IPS-11a (cell line): Measurements from ENCODE around the gene ZNF117.
"Not testable (repeated sequence)": the region's sequence is repeated elsewhere in the genome, so short reads cannot be mapped to it uniquely, and the experiment has no call there.

Experiments used
- H3K4me3 ChIP-seq: one replicate; pipeline ENCODE4 v1.5.1; 2013; ENCODE audit warnings: low read depth, low read length, control low read depth

Gene ZNF117

GRCh38 chr7:64990936-64991335 lies at the start of gene ZNF117:
TSS of gene ZNF117 (minus strand) at chr7:64991036.
- H3K4me3 ChIP-seq, result no peak within 1 kb of the TSS

GRCh38 chr7:65038767-65039166 lies 47.9 kb upstream of the ZNF117 start:
- H3K4me3 ChIP-seq, result peak overlapping the region; percentile 74

DNA sequence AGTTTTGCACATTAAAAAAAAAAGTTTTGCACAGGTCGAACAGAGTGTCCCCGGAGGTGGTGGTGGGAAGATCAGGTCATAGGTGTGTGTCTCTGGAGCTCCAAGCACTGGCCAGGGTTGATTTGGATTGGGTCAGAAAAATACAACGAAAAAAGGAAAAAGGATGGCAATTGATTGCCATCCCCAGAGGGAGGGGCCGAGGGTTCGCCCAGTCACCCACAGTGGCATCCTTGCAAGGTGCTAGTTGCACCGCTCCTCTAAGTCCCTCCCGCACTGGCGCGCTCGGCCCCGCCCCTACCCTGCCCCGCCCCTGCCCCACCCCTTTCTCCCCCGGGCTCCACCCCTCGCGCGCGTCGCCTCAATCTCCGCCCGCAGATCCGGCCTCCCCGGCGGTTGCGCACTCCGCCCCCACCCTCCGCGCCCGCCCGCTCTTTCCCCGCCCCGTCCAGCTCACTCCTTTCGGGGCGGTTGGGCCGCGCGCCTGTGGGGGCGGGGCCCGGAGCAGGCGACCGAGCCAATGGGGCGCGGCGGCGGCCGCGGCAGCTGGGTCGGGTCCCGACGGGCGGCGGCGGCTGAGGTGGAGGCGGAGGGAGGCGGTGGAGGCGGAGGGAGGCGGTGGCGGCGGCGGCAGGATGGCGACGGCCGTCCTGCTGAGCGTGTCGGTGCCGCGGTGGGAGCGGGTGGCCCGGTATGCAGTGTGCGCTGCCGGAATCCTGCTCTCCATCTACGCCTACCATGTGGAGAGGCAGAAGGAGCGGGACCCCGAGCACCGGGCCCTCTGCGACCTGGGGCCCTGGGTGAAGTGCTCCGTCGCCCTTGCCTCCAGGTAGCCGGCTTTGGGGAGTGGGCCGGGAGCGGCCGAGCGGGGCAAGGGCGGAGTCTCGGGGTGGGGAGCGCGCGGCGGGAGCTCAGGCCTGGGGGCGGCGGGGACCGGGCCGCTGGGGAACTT lies 47.2 kb upstream of the ZNF117 start:
- H3K4me3 ChIP-seq, result peak overlapping the region; percentile 47

- H3K4me3 ChIP-seq, result not testable (repeated sequence)
Measured at GRCh38 chr7:65036526-65036925, 45.7 kb upstream of the ZNF117 start.

DNA sequence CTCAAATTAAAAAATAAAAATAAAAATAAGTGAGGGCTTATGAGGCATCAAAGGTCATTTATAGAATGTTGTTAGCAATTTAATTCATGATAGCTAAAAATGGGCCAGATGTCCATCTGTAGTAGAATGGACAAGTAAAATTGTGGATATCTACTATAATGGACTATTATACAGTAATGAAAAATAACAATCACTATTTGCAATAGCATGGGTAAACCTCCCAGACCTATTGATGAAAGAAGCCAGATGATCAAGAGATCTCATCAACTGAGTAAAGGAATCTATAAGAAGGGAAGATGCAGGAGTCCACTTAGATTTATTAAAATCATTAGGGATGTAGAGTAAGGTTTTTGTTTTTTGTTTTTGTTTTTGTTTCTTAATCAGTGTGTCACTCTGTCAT lies 44.6 kb upstream of the ZNF117 start:
- H3K4me3 ChIP-seq, result not testable (repeated sequence)

DNA sequence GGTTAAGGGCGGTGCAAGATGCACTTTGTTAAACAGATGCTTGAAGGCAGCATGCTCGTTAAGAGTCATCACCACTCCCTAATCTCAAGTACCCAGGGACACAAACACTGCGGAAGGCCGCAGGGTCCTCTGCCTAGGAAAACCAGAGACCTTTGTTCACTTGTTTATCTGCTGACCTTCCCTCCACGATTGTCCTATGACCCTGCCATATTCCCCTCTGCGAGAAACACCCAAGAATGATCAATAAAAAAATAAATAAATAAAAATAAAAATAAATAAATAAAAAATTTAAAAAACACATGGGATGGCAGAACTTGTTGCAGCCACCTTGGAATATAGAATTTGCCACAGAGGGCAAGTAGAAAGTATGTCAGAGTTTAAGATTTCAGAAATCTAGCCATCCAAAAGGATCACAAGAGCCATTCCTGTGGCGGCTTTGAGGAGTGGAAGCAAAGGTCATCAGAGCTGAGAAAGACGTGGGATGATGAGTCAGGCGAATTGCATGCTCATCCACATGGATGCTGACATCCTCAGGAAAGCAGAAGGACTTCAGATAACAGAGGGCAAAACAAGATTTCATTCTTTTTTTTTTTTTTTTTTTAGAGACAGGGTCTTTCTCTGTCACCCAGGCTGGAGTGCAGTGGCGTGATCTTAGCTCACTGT lies 43.4 kb upstream of the ZNF117 start:
- H3K4me3 ChIP-seq, result not testable (repeated sequence)

- H3K4me3 ChIP-seq, result not testable (repeated sequence)
Measured at GRCh38 chr7:65033391-65033790, 42.6 kb upstream of the ZNF117 start.

GRCh38 chr7:65025023-65025422 lies 34.2 kb upstream of the ZNF117 start:
- H3K4me3 ChIP-seq, result not testable (repeated sequence)

DNA sequence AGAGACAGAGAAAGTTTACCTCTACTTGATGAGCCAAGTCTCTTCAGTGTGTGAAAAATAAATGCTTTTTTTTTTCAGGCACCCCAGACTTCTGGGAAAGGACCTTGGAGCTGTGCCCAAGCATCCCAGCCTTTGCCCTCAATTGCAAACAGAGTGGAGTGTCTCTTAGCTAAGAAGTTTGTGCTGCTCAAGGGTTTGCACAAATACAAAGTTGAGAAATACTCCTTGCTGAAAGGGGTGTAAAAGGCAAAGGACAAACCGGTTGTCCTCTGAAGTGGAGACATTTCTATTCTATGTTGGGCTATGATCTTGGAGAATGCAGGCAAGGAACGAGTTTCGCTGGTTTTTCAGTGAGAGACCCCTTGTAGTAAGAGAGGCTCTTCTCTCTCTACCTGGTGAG lies 30.1 kb upstream of the ZNF117 start:
- not testable (repeated sequence) for H3K4me3 ChIP-seq

DNA sequence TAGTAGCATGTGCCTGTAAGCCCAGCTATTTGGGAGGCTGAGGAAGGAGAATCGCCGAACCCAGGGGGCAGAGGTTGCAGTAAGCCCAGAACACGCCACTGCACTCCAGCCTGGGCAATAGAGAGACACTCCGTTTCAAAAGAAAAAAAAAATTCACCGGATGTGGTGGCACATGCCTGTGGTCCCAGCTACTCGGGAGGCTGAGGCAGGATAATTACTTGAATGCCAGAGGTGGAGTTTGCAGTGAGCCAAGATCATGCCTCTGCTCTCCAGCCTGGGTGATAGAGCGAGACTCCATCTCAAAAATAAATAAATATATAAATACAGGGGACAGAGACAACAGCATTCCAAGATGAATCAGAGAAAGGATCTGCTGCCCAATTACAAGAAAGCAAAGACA lies 19.0 kb upstream of the ZNF117 start:
- H3K4me3 ChIP-seq, result not testable (repeated sequence)

DNA sequence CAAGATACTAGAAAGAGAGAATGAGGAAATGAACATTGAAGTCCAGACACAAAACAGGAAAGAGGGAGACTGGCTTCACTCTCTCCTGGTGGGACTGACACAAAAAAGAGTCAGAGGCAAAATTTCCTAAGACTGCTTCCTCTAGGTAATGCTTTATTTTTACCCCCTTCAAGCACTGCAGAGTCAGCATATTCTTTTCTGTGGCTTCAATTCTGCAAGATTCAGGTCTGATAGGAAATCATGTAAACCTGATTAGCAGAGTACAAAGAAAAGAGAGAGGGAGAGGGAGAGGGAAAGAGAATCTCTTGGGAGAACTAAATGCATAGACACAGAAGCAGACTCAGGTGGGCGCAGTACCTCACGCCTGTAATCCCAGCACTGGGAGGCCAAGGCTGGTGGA lies 18.6 kb upstream of the ZNF117 start:
- not testable (repeated sequence) for H3K4me3 ChIP-seq

GRCh38 chr7:65007036-65007435 lies 16.2 kb upstream of the ZNF117 start:
- not testable (repeated sequence) for H3K4me3 ChIP-seq

GRCh38 chr7:65006094-65006992 lies 15.5 kb upstream of the ZNF117 start, which contains the start of gene ERV3-1:
TSS of gene ERV3-1 (minus strand) at chr7:65006687. CDS start at chr7:64993026, 13,661 bp downstream.
- H3K4me3 ChIP-seq, result peak within 1 kb of the TSS; percentile 74

GRCh38 chr7:65004575-65004974 lies 13.7 kb upstream of the ZNF117 start:
- no peak overlapping the region for H3K4me3 ChIP-seq

- H3K4me3 ChIP-seq, result no peak overlapping the region
Measured at GRCh38 chr7:65002972-65003585, 12.2 kb upstream of the ZNF117 start.

- H3K4me3 ChIP-seq, result no peak overlapping the region
Measured at GRCh38 chr7:65001291-65001814, 10.5 kb upstream of the ZNF117 start.

DNA sequence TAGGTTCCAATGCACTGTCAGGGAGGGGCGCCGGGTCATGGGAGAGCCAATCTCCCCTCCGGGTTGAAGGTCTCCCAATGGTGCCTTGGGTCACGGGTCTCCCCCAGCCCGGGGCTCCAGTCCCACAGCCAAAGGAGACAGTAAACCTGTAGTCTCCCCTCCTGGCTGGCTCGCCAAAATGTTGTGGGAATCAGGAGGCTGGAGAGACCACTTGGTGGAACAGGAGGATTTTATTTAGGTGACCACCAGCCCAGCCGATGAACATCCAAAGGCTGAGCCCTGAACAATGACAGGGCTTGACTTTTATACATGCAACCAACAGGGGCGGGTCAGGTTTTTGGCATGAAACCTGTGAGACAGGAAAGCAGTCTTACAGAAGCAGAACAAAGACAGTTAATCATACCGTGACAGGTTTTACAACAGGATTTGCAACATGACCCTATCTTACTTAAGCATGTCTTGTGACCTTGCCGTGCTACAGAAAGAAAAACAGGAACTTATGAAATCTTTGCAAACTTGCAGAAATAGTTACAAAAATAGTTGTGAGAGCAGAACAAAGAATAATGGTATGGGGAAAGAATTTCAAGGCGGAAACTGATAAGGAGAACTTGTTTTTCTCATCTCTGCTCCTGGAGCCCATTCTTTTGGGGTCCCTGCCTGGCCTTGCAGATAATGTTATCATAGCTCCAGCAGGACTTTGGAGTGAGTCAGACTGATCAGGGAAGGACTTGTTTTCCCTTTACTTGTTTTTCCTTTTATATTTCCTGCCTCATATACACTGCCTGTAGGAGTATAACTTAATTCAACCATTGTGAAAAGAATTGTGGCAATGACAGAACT lies 8.5 kb upstream of the ZNF117 start:
- H3K4me3 ChIP-seq, result no peak overlapping the region

DNA sequence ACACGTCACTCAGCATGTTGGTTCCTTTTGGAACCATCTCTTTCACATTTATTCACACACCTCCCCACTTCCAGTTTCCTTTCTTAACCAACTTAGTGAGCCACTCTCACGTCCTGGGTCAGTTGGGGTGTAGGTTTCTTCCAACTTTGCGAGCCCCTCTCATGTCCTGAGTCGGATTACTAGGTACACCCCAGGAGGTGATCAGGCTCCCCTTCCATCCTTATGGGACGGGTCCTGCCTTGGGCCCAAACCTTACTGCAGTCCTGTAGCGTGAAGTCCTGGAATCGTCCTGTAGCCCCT lies 8.0 kb upstream of the ZNF117 start:
- H3K4me3 ChIP-seq, result no peak overlapping the region

GRCh38 chr7:64997927-64998391 lies 7.1 kb upstream of the ZNF117 start:
- no peak overlapping the region for H3K4me3 ChIP-seq
